Heart left ventricle (tissue), 16 donors: ENCODE results near the gene IFT25. TPM values are rescaled to one million over a fixed set of nuclear protein-coding genes. Genes with fewer than 3 reads are reported as not detected.

Experiments
- ATAC-seq, 4 donors: fragments of 200-7000 bp; cut with Tn5 transposase; one replicate each; pipeline ENCODE4 v1.9.1; 2020 to 2022; ENCODE audit warnings: moderate library complexity in 4 of 4, mild to moderate bottlenecking in 3 of 4, moderate number of reproducible peaks in 1 of 4
- DNase-seq, 5 donors: peaks; one replicate each; pipeline ENCODE4 v3.0.0-alpha.2; 2020
- H3K27ac ChIP-seq, 12 donors: fragments of 200-600 bp; sonication (generic) in 4 of 12; one replicate each; pipeline versions ENCODE4 v1.5.0 to v1.8.0; 2016 to 2022; ENCODE audit warnings: mild to moderate bottlenecking in 2 of 12
- H3K27me3 ChIP-seq, 9 donors: fragments of 200-600 bp; sonication (generic) in 2 of 9; one replicate each; pipeline versions ENCODE4 v1.5.1 to v1.8.0; 2016 to 2022; ENCODE audit warnings: mild to moderate bottlenecking in 3 of 9
- H3K36me3 ChIP-seq, 9 donors: fragments of 200-600 bp; sonication (generic) in 2 of 9; one replicate each; pipeline versions ENCODE4 v1.5.0 to v1.8.0; 2018 to 2022; ENCODE audit warnings: mild to moderate bottlenecking in 2 of 9
- H3K4me1 ChIP-seq, 12 donors: fragments of 200-600 bp; sonication (generic) in 4 of 12; one replicate each; pipeline versions ENCODE4 v1.5.0 to v1.8.0; 2016 to 2022; ENCODE audit warnings: mild to moderate bottlenecking in 3 of 12
- H3K4me3 ChIP-seq, 12 donors: fragments of 200-600 bp; sonication (generic) in 4 of 12; one replicate each; pipeline versions ENCODE4 v1.5.0 to v1.8.0; 2017 to 2022; ENCODE audit warnings: mild to moderate bottlenecking in 9 of 12, moderate library complexity in 4 of 12
- H3K9me3 ChIP-seq, 12 donors: fragments of 200-600 bp; sonication (generic) in 4 of 12; one replicate each; pipeline versions ENCODE4 v1.5.0 to v1.8.0; 2016 to 2022; ENCODE audit warnings: mild to moderate bottlenecking in 1 of 12
- CTCF ChIP-seq, 12 donors: fragments of 200-600 bp; sonication (generic) in 4 of 12; IDR thresholded peaks; one replicate each; pipeline versions ENCODE4 v1.5.0 to v1.8.0; 2018 to 2022; ENCODE audit warnings: antibody characterized with exemption in 12 of 12, mild to moderate bottlenecking in 5 of 12
- POLR2A ChIP-seq, 2 donors: fragments of 450-650 bp; IDR thresholded peaks; one replicate each; pipeline ENCODE4 v1.6.1; 2017; ENCODE audit warnings: antibody characterized with exemption in 2 of 2, mild to moderate bottlenecking in 2 of 2, moderate library complexity in 2 of 2
- WGBS, 4 donors: extraction: QIAGEN DNeasy Blood & Tissue Kit in 2 of 4; methylation state at CpG; one replicate each; pipeline versions ENCODE4 v1.1.5 to v1.1.7; 2013 to 2018; 5-methylcytosine and 5-hydroxymethylcytosine counted together
- intact Hi-C, 10 donors: fragments of 100-400 bp; cut with DNase I; formaldehyde crosslinking; loops; one replicate each; pipeline versions ENCODE4 v1.11.1 to v1.14.2; 2022
- polyA plus RNA-seq, 2 donors: library from polyadenylated mRNA; stranded (reverse); fragments of 200-250 nt; gene quantifications; one replicate each; pipeline ENCODE4 v1.2.3, GENCODE V29; 2013
- total RNA-seq, 9 donors: library from RNA; depleted of rRNA in 2 of 9; stranded (reverse); fragments of >200 nt in 2 of 9; fragmentation: NEBNext Ultra II Directional in 3 of 9; extraction: Animal tissue kit (Norgen Biotek cat#: 25700) in 3 of 9; gene quantifications; one replicate each; pipeline versions ENCODE4 v1.1.0 to v1.2.4, GENCODE V29; 2016 to 2023
- donor health status: ischemic (EF 13 %, LVEDD 7.1; RV severe dilation, severe dysfunction).
- donor health status: healthy with polysubstance abuse.
- donor health status: DM: no; HTN: yes; CAD: no.
- donor health status: DM: no; HTN: no; CAD: no.
- donor health status: ischemic (EF 25% LVEDD 6.9; RV normal size, moderate dysfunction).
- donor health status: ischemic (EF 25% LVEDD 5.7; RV mildly dilated, moderate dysfunction).
- donor health status: healthy.
- donor health status: DM: yes; HTN: yes; CAD: no.
- donor health status: ischemic (EF 35%, LVEDD 5.7; RV mildly dilated, moderate dysfunction).
- donor health status: nonischemic (EF 11% LVEDD 7.7; RV severe dilation, severe dysfunction).
- donor health status: DM: yes; HTN: yes; CAD: no.
- donor health status: PGD.
- donor health status: ischemic (EF 29% LVEDD 5.4; RV normal size, mild dysfunction).
- donor health status: nonischemic (EF 23%, LVEDD 6.1; RV moderate dilation, normal function).

The IFT25 gene
- total and polyA plus RNA-seq, 11 donors, result 6.5 to 17.6 (median 11.6) TPM

- 3 to 14% (median 6%) methylated on average over 2 of the region's 2 CpGs for WGBS, 4 donors
- no peaks in the 10 kb centered on the region for H3K9me3 ChIP-seq
- no peaks in the 10 kb centered on the region for H3K27me3 ChIP-seq
- DNase-seq (no peak), ATAC-seq (peak; percentile 27 to 47 (median 40))
- TF ChIP-seq POLR2A (IDR thresholded peaks at IDR 0.05) (no peak), CTCF (IDR thresholded peaks at IDR 0.05) (no peak)
- H3K4me3 ChIP-seq, result no peak overlapping the region
- H3K36me3 ChIP-seq, result no peaks in the 10 kb centered on the region
- intact Hi-C loops, result loop anchor here in 1 of 10 donors (10.0 kb wide), 1 partner anchor 156 kb away; the partner anchor contains the start of genes TCEANC2 and TMEM59
- H3K27ac ChIP-seq, result peak overlapping the region in 2 of 12 donors; percentile 14 to 19
- peaks cover 0 to 30% (median 5%) of the 10 kb centered on the region in 12 donors for H3K4me1 ChIP-seq
These were observed 46.3 kb downstream of the IFT25 start for GRCh38 chr1:53899206-53899628.

GRCh38 chr1:53896635-53897229 lies 48.8 kb downstream of the IFT25 start:
- Histone ChIP-seq H3K9me3 (no peaks in the 10 kb centered on the region), H3K27me3 (no peaks in the 10 kb centered on the region), H3K4me3 (no peak overlapping the region), H3K4me1 (peaks cover 0 to 47% (median 5%) of the 10 kb centered on the region in 12 donors), H3K27ac (peak overlapping the region in 2 of 12 donors; percentile 19 to 48), H3K36me3 (no peaks in the 10 kb centered on the region)
- TF ChIP-seq POLR2A (IDR thresholded peaks at IDR 0.05) (no peak), CTCF (IDR thresholded peaks at IDR 0.05) (no peak)
- WGBS, 4 donors, result 79 to 93% (median 91%) methylated on average over 2 of the region's 2 CpGs
- intact Hi-C loops, result loop anchor here in 1 of 10 donors (10.0 kb wide), 1 partner anchor 158 kb away; the partner anchor contains the start of genes TCEANC2 and TMEM59
- ATAC-seq, result no peak
- no peak for DNase-seq

GRCh38 chr1:53895421-53895820 lies 50.1 kb downstream of the IFT25 start:
- DNase-seq (no peak), ATAC-seq (no peak)
- WGBS, 4 donors, result 74 to 78% (median 78%) methylated on average over 6 of the region's 6 CpGs
- H3K36me3 ChIP-seq, result no peaks in the 10 kb centered on the region
- H3K27ac ChIP-seq, result peak overlapping the region in 1 of 12 donors; percentile 10
- no peak overlapping the region for H3K4me3 ChIP-seq
- no peaks in the 10 kb centered on the region for H3K9me3 ChIP-seq
- intact Hi-C loops, result loop anchor here in 1 of 10 donors (10.0 kb wide), 1 partner anchor 159 kb away; the partner anchor contains the start of genes TCEANC2 and TMEM59
- no peak for TF ChIP-seq POLR2A (IDR thresholded peaks at IDR 0.05)
- no peak for TF ChIP-seq CTCF (IDR thresholded peaks at IDR 0.05)
- peaks cover 0 to 58% (median 7%) of the 10 kb centered on the region in 12 donors for H3K4me1 ChIP-seq
- H3K27me3 ChIP-seq, result no peaks in the 10 kb centered on the region

- Histone ChIP-seq H3K4me1 (peaks cover 0 to 62% (median 10%) of the 10 kb centered on the region in 12 donors), H3K27me3 (no peaks in the 10 kb centered on the region), H3K4me3 (no peak overlapping the region), H3K36me3 (no peaks in the 10 kb centered on the region), H3K27ac (no peak overlapping the region), H3K9me3 (no peaks in the 10 kb centered on the region)
- ATAC-seq (no peak), DNase-seq (no peak)
- intact Hi-C loops, result loop anchor here in 2 of 10 donors (5.0 to 10.0 kb wide), 2 partner anchors 53 to 160 kb away; partner anchors contain the start of genes IFT25 (in 2 of the 2), LRRC42 (in 2 of the 2), TCEANC2 (in 1 of the 2) and TMEM59 (in 1 of the 2)
- TF ChIP-seq CTCF (IDR thresholded peaks at IDR 0.05) (no peak), POLR2A (IDR thresholded peaks at IDR 0.05) (no peak)
- WGBS, 4 donors, result 94 to 96% (median 95%) methylated on average over 5 of the region's 5 CpGs
These were observed 50.9 kb downstream of the IFT25 start for GRCh38 chr1:53894644-53895043.
